Melanocyte of skin (primary cell): Measurements from ENCODE around the gene BMP2. TPM values are rescaled to one million over a fixed set of nuclear protein-coding genes. Genes with fewer than 3 reads are reported as not detected.

Experiments used
- total RNA-seq, 2 donors: library from RNA; depleted of rRNA; stranded (reverse); fragments of >200 nt; gene quantifications; 2 replicates each; pipeline ENCODE4 v1.2.3, GENCODE V29; 2012

Gene BMP2
- total RNA-seq = under 1 TPM; under 0.01 TPM

GRCh38 chr20:6767536-6768227 is at the start of gene BMP2:
BMP2 (plus strand) TSS chr20:6767686; CDS start chr20:6770127, 2,441 bp downstream.

